ENCODE results near the gene TDRD10. TPM values are rescaled to one million over a fixed set of nuclear protein-coding genes. Genes with fewer than 3 reads are reported as not detected.

The TDRD10 gene
- total RNA-seq, 1 donor, result not detected

GRCh38 chr1:154568157-154568815 lies 66.3 kb downstream of the TDRD10 start:
- no peak for TF ChIP-seq CTCF (IDR thresholded peaks at IDR 0.05; ENCODE audit: insufficient read depth, low read depth, low read length)
- peak overlapping the region; percentile 5 for H3K4me3 ChIP-seq (ENCODE audit: low read depth, low read length)
- no peak for DNase-seq (ENCODE audit: low read depth)

GRCh38 chr1:154571244-154571963 lies 69.4 kb downstream of the TDRD10 start:
- DNase-seq (ENCODE audit: low read depth), result no peak

GRCh38 chr1:154571964-154572288 lies 69.9 kb downstream of the TDRD10 start:
- TF ChIP-seq CTCF (IDR thresholded peaks at IDR 0.05; ENCODE audit: insufficient read depth, low read depth, low read length), result no peak
- no peak for DNase-seq (ENCODE audit: low read depth)

More at GRCh38 chr1:154571244-154571963, 69.4 kb downstream of the TDRD10 start:
- H3K4me3 ChIP-seq (ENCODE audit: low read depth, low read length), result no peak overlapping the region
- no peak for TF ChIP-seq CTCF (IDR thresholded peaks at IDR 0.05; ENCODE audit: insufficient read depth, low read depth, low read length)

GRCh38 chr1:154572468-154573167 lies 70.6 kb downstream of the TDRD10 start:
- no peak for DNase-seq (ENCODE audit: low read depth)
- H3K4me3 ChIP-seq (ENCODE audit: low read depth, low read length), result no peak overlapping the region
- no peak for TF ChIP-seq CTCF (IDR thresholded peaks at IDR 0.05; ENCODE audit: insufficient read depth, low read depth, low read length)

More at GRCh38 chr1:154571964-154572288, 69.9 kb downstream of the TDRD10 start:
- no peak overlapping the region for H3K4me3 ChIP-seq (ENCODE audit: low read depth, low read length)

- no peak for DNase-seq (ENCODE audit: low read depth)
- TF ChIP-seq CTCF (IDR thresholded peaks at IDR 0.05; ENCODE audit: insufficient read depth, low read depth, low read length), result no peak
- no peak overlapping the region for H3K4me3 ChIP-seq (ENCODE audit: low read depth, low read length)
These were observed 71.1 kb downstream of the TDRD10 start for GRCh38 chr1:154573168-154573510.

GRCh38 chr1:154574716-154575115 lies 72.7 kb downstream of the TDRD10 start:
- TF ChIP-seq CTCF (IDR thresholded peaks at IDR 0.05; ENCODE audit: insufficient read depth, low read depth, low read length), result no peak
- no peak for DNase-seq (ENCODE audit: low read depth)
- no peak overlapping the region for H3K4me3 ChIP-seq (ENCODE audit: low read depth, low read length)
